Fibroblast of skin of left quadriceps (primary cell): ENCODE data around the gene NPR3.

Source experiments
- DNase-seq, 2 experiments: peaks; one replicate each; pipeline ENCODE4 v3.0.0-alpha.2; 2013; ENCODE audit warnings: low read depth in 2 of 2

NPR3 gene

DNA sequence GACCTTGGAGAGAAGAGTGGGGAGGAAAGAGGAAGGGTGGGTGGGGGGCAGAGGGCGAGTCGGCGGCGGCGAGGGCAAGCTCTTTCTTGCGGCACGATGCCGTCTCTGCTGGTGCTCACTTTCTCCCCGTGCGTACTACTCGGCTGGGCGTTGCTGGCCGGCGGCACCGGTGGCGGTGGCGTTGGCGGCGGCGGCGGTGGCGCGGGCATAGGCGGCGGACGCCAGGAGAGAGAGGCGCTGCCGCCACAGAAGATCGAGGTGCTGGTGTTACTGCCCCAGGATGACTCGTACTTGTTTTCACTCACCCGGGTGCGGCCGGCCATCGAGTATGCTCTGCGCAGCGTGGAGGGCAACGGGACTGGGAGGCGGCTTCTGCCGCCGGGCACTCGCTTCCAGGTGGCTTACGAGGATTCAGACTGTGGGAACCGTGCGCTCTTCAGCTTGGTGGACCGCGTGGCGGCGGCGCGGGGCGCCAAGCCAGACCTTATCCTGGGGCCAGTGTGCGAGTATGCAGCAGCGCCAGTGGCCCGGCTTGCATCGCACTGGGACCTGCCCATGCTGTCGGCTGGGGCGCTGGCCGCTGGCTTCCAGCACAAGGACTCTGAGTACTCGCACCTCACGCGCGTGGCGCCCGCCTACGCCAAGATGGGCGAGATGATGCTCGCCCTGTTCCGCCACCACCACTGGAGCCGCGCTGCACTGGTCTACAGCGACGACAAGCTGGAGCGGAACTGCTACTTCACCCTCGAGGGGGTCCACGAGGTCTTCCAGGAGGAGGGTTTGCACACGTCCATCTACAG lies 760 bp downstream of the NPR3 start:
- no peak for DNase-seq

DNA sequence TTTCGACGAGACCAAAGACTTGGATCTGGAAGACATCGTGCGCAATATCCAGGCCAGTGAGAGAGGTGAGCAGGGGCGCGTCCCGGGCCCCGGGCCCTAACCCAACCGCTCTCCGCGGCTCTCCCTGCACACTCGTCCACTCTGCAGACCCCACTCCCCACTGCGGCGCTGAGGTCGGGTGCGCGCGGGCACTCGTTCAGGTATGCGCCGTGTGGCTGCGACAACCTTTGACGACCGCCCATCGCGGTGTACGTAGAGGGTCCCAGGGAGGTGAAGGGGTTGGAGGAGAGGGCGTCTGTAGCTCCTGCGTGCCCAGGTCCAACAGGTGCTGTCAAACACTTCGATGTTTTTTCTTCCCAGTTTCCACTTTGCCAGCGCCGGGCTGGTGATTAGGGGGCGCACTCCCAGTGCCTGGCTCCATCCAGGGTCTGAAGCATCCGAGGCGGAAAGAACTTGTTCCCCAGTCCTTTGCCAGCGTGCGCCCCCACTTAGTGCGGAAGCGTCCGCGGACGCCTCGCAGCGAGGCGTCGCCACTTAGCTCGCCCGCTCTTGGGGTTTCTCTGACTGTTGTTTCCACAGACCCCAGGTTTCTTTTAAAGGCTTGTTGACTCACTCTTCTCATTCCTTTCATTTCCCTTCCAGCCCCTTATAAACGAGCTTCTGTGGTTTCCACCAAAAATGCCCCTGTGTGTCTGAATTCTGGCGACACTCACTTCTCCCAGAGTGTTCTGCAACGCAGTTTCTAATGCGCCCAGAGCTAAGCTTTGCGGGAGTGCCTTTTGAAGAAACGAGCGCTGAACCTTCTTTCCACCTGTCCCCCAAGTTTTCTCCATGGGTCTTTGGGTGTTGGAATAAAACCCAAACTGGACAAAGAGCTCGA lies 1.6 kb downstream of the NPR3 start:
- no peak for DNase-seq

DNA sequence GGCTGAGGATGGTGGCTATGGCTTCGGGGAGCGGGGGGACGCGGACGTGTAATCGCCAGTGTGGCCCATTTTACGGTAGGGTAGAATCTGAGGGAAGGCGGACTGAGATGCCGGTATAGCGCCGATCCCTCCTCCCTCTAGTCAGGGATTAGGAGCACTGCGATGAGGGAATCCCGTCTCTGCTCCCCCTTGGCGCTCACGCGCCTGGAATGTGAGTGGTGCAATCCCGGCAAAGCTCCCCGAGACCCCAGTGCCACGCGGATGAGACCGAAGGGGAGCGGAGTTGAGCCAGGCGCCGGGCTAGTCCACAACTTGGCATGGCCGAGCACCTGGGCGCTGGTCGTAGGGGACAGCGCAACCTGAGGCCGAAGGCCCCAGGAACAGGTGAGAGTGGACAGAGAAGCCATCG lies 2.2 kb downstream of the NPR3 start:
- DNase-seq, result no peak

DNA sequence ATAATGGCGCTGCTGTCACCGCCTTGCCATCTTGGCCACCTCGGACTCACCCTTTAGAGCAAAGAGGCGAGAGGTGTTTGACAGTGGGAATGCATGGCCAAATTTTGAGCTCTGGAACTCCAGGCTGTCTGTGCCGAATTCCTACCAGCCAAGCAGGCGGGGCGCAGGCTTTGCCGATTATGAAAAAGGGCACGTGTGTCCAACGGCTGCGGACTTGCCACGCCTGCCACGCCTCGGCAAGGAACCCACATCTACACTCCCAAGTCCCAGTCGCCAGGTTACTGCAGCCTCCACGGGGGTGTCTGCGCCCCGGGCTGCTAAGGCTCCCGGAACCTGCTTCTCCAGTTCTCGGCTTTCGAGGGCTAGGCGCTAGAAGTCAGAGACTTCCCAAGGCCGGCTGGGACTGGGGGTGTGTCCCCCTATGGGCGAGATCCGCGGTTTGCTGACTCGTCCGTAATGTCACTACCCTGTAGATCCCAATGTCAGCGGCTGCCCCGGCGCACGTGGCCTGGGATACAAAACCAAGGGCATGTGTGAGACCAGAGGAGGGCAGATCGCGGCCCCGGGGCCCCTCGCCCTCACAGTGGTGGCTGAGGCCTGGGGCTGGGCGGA lies 2.8 kb downstream of the NPR3 start:
- DNase-seq, result no peak

DNA sequence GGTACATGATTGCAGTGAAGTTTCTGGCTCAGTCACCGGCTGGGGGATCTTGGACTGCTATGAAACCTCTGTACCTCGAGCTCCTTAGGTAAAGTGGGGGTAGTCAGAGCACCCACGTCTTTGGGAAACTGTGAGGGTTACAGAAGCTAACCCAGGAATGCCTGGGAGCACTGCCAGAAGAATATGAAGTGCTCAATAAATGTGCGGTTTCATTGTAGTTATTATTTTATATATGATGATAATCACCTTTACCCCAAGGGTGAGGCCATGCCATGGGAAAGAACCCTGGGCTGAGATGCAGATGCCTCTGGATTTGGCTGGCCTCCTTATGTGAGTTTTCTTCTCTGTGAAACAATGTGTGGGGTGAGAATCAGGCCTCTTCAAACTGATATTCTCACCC lies 3.7 kb downstream of the NPR3 start:
- no peak for DNase-seq

DNA sequence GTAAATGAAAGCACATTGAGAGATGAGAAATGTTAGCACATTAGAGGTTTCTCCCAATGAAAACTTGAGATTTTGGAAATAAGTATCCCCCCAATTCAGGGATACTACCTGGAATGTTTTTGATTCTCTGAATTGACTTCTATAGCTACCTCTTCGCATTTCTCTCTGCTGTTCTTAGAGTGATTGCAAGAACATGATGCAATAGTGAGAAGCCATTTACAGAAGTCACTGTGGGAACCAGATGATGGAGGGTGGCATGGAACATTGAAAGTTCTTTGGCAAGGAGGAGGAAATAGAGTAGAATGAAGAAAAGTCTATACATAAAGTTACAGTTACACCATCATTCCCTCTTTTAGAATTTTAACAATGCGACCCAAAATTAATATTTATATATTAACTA lies 9.2 kb downstream of the NPR3 start:
- no peak for DNase-seq

DNA sequence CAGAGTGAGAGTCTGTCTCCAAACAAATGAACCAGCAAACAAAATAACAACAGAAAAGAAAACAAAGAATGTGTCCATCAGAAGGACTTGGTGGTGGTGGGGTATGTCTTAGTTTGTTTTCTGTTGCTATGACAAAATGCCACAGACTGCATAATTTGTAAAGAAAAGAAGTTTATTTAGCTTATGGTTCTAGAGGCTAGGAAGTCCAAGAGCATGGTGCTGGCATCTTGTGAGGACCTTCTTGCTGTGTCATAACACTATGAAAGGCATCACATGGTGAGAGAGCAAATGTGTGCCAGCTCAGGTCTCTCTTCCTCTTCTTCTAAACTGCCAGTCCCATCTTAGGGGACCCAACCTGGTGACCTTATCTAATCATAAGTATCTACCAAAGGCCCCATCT lies 10.5 kb downstream of the NPR3 start:
- no peak for DNase-seq

DNA sequence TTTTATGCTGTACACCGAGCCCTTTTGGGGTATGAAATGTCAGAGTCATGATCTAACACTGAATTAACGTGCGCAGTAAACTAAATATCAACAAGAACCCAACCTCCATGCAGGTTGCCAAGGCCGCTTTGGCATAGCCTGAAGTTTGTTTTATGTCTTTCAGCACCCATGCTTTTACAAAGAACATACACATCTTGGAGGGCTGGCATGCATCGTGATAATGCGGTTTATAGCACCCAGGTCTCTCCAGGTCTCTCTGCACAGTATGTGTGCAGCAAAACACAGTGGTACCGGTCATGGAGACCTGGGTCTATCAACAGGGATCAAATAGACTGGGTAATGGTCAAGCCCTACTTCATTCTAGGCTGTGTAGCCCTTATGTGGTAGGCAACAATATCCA lies 11.8 kb downstream of the NPR3 start:
- DNase-seq, result no peak

DNA sequence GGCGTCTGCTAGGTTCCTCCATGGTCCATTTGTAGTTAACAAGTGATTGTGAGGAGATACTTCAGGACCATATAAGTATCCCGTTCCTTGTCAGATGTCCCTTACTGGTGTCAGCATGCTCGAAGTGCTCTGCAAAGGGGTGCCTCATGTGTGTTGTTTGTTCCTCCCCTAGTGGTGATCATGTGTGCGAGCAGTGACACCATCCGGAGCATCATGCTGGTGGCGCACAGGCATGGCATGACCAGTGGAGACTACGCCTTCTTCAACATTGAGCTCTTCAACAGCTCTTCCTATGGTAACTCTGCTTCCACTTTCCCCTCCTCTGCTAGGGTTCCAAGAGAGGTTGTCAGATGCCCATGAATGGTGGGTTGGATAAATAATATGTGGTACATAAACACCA lies 13.4 kb downstream of the NPR3 start:
- no peak for DNase-seq

DNA sequence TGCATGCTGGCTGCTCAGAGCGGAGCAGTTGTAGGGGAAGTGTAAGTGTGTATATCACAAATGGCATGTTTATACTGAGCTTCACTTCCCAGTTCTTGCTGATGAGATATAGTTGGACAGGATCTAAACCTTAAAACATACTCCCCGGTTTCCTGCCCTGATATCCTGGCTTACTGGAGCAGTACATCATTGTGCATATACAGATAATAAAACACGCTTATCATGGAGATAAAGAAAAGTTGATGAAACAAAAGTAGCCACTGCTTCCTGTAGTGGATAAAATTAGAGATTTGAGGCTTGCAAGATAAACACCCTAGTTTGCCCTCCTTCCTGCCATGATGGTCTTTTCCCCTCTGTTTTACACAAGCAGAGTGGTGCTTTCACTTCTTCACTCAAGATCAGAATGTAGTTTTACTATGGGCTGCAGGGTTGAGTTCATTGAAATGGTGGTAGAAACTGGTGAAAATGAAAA lies 15.0 kb downstream of the NPR3 start:
- DNase-seq, result no peak

DNA sequence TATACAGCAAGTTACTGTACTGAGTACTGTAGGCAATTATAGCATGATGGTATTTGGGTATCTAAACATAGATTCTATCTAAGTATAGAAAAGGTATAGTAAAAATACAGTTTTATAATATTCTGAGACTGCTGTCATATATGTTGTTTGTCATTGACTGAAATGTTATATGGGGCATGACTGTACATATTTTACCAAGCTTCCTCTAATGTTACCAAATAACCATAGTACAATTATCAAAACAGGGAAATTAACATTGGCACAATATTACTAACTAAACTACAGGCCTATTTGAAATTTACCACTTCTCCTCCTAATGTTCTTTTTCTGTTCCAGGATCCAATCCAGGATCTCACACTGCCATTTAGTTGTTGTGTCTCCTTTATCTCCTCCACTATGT lies 18.5 kb downstream of the NPR3 start:
- DNase-seq, result no peak

DNA sequence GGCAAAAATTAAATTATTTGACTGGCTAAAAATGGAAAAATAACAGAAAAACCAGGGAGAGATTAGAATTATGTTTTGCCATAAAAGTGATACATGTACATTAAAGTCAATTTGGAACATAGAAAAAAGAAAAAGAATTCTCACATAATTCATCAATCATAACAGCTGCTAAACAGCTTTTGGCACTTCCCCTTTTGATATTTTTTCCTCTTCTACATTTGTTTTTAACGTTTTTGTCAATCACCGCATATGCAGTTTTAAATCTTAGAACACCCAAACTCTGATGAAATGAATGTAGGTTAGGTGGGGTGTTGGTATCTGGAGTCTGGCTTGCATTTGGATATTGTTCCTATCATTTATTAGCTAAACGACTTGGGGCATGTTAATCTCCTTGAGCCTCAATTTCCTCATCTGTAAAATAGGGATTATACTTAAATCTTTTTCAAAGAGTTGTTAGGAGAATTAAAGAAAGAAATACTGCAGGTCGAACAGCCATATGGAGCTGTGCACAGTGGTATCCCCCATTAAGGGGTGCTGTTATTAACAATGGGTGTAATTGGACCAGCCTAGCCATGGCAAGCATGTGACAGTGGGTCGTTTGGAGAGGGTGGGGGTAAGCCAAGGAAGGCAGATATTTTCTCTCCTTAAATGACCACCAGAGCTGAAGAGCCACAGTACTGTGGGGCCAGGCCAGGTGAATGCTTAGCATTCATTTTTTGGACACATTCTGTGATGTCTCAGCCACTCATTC lies 22.6 kb downstream of the NPR3 start:
- no peak for DNase-seq

DNA sequence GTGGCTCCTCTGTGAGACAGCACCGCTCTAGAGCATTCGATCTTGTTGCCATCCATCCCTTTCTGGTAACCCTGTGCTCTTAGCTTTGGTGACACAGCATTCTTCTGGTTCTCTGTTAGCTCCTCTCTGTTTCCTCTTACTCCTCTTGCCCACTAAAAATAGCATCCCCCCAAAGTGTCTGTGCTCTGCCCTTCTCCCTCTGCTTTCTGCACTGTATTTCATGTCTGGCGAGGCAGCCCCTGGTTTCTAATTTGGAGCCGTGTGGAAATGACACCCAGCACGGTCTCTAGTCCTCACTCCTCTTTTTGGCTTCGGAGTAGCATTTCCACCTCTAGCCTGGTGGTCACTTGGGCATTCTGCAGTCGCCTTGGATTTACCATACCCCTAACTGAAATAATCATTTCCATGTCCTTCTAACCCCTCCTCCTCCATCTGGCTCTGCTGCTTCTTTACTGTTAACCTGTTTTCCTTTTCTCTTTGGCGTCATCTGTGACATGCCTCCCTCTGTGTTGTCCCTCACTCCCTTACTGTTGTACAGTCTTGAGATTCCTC lies 23.8 kb downstream of the NPR3 start:
- no peak for DNase-seq

DNA sequence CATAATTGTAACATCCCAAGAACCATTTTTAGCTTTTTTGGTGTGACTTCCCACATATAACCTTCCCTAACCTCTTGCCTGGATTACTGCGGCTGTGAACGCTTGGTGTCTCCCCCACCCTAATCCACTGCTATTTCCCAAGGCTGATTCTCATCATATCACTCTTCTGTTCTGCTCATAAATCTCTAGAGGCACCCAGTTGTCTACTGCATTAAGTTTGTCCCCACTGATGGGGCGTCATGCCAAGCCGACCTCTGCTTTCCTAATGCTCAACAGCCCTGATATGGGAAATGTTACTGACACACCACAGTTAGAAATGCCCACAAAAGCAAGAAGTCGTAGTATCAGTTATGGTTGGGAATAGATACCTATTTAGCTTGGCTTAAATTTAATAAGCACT lies 24.4 kb downstream of the NPR3 start:
- DNase-seq, result no peak

DNA sequence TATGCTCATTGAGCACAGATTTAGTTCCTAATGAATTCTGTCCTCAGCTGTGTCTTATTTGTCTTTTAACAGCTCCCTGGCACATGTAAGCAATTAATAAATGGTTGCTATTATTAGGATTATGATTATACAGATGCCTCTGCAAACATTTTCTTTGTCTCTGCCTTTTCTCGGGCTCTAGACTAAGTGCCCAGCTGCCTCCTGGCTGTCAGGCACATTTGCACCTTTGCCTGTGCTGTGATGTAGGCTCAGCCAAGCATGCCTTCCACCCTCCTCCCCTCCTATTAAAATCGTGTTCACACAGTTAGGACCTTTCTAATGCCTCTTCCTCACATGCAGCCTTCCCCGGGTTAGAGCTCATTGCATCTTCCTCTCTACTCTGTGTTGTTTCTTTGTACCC lies 25.7 kb downstream of the NPR3 start:
- DNase-seq, result no peak

DNA sequence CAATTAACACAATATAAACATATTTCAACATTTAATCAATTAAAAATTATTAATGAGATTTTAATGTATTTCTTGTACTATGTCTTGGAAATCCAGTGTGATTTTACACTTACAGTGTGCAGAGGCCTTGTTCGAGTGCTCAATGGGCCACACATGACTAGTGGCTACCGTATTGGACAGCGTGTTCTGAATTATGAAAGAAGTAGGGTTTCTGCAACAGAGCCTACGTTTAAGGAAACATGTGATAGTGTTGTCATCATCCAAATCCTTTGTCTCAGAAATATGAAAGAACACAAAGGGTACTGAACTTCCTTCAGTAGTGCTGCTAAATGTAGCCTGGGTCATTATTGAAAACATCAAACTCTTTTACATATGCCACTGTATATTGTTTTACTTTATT lies 29.5 kb downstream of the NPR3 start:
- DNase-seq, result no peak

DNA sequence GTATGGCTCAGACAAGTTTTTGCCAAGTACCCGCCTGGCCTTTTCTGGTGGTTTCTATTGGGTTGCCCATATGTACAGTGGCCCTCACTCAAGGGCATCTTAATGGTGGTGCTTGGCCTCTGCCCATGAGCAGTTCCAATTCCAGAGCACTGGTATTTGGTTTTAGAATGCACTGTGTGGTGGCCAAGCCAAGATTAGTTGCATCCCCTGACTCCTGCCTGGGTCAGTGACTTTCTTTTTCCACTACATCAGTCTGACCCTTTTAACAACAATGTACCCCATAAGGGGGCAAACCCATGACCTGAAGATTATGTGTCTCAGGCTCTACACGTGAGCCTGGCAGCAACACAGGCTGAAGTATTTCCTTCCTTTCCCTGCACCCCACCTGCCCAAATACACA lies 34.2 kb downstream of the NPR3 start:
- DNase-seq, result no peak

DNA sequence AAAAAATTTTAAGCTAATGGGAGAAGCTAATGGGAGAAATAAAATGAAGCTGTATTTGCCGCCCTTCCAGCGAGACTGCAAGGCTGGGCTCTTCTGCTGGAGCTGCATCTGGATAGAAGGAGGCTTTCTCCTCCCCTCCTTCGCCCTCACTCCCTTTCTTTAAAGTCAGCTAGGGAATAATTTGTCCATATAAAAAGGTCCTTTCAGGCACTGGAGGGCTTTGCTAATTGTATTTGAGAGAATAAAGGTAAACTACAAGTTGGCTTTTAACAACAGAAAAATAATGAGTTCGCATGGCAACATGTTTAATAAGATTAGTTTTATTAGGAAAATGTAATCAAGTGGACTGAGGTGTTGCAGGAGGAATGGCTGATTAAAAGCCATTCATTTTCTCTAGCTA lies 41.3 kb downstream of the NPR3 start:
- DNase-seq, result no peak

DNA sequence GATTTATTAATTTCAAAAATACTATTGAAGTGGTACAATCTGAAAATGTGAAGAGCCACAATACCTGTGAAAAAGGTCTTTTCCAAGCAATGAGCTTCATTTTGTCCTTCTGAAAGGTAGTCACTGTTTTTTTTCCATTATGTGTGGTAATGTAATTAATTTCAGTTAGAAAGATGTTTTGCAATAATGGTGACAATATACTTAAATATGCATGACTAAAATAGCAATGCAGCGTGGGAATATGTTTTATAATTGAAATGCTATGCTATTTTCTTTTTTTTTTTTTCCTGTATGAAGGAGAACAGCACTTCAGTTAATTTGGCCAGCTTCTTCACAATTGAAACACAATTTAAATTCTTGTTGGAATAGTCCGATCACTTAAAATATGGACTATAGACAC lies 41.9 kb downstream of the NPR3 start:
- peak; percentile 57 to 58 for DNase-seq

DNA sequence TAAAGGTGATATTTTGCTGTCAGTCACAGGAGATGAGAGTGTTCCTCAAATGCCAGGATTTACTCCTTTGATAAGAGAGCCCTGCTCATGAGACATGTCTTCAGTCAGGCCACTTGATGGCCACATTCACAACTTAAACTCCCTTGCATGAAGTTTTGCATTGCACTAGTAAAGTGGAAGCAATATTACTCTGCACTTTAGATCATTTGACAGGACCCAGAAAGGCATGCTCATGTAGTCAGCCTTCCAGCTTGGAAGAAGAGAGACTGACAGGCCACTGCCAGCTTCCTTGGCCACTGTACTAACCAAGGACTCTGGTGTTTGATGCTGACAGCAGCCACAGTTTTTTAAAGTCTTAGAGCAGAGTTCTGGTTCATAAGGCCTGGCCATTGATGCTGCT lies 42.6 kb downstream of the NPR3 start:
- DNase-seq, result no peak

DNA sequence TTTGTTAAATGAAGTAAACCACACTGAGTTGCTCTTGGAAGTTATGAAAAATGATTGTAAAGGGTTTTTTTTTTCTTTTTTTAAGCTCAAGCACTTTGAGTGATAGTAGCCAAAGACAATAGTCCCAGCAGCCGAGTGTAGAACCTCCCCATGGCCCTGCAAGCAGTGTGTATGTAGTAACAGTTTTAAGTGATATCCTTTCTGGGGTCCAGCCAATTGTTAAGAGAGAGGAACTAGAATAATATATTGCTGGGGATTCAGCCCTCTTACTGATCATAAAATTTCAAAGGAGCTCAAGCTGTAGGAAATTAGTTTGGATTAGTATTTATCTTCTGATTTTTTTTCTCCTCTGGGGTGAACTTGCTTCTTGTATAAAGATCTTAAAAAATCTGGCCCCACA lies 43.2 kb downstream of the NPR3 start:
- no peak for DNase-seq

DNA sequence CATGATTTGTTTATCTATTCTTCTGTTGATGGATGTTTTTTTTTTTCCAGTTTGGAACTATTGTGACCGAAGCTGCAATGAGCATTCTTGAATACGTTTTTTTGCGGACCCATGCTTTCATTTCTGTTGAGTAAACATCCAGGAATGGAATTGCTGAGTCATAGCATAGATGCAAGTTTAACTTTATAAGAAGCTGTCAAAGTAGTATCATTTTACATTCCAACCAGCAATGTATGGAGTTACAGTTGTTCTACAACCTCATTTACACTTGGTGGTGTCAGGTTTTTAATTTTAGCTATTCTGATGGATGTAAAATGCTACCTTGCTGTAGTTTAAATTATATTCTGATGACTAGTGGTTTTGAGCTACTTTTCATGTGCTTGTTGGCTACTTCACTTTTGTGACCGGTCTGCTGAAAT lies 49.0 kb downstream of the NPR3 start:
- peak; percentile 81 to 83 for DNase-seq
